Activated CD8-positive, alpha-beta memory T cell treated with anti-CD3 and anti-CD28 coated beads, Interleukin-2, amount 50 U/mL, for 4 hours (primary cell): ENCODE measurements around the gene UFD1.

Experiments used
- DNase-seq: peaks from one replicate; pipeline ENCODE4 v3.0.0-alpha.2; 2020

Gene UFD1

GRCh38 chr22:19494676-19495173 is 15.7 kb upstream of the UFD1 start:
- no peak for DNase-seq

DNA sequence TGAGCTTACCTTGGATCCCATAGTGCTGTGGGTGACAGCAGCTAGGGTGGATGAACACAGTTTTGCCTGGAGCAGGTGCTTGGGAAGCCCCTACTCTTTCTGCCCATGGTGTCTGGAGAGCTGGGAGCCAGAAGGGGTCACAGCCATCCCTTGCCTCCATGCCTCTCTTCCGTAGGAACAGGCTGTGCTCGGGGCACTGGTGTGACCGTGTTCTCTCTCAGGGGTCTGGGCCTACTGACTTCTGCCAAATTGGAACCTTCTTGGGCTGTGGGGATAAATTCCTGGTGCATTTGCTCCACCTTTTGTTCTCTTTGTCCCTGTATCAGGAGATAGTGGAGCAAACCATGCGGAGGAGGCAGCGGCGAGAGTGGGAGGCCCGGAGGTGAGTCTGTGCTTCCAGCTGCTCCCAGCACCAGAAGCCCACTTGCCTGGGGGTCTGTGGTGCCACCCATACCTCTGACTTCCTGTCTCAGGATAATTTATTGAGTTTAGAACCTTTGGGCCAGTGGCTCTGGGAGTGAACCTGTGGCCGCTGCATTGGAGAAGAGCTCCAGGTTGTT is 15.1 kb upstream of the UFD1 start:
- no peak for DNase-seq

DNA sequence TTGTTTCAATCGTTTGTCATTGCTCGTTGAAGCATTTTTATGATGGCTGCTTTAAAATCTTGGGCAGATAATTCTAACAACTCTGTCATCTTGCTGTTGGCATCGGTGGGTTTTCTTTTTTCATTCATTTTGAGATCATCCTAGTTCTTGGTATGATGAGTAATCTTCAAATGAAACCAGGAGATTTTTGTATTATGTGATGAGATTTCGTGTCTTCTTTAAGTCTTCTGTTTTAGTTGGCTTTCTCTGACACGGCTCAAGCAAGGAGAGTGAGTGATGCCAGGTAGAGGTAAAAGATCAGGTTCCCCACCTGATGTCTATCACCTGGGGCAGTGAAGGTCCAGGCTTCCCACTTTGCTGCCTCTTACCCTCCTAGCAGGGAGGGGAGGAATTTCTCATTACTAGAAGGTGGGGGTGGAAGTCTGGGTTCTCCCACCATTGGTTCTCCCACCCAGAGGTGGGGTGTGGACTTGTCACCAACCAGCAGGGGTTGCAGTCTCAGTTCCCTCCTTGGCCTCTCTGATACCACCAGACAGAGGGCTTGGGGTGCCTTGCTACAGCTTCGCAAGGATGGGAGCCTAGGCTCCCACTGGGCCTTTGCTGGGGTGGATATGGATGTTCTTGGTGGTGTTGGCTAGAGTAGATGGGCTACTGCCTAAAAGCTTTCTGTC is 13.6 kb upstream of the UFD1 start:
- DNase-seq = no peak

DNA sequence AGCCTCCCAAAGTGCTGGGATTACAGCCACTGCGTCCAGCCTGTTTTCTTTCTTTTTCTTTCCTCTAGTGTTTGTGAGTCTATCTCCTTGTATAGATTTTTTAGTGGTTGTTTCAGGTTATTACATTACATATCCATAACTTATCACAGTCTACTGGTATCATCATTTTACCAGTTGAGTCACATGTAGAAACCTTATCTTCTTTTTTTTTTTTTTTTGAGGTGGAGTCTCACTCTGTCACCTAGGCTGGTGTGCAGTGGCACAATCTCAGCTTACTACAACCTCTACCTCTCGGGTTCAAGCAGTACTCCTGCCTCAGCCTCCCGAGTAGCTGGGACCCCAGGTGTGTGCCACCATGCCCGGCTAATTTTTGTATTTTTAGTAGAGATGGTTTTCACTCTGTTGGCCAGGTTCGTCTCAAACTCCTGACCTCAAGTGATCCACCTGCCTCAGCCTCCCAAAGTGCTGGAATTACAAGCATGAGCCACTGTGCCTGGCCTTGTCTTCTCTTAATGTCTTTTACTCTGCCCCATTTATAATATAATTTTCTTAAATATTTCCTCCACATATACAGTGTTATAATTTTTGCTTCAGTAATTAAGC is 11.7 kb upstream of the UFD1 start:
- no peak for DNase-seq

GRCh38 chr22:19488884-19489843 is 10.2 kb upstream of the UFD1 start:
- no peak for DNase-seq

- DNase-seq = no peak
Observed at GRCh38 chr22:19488285-19488684, 9.3 kb upstream of the UFD1 start.

DNA sequence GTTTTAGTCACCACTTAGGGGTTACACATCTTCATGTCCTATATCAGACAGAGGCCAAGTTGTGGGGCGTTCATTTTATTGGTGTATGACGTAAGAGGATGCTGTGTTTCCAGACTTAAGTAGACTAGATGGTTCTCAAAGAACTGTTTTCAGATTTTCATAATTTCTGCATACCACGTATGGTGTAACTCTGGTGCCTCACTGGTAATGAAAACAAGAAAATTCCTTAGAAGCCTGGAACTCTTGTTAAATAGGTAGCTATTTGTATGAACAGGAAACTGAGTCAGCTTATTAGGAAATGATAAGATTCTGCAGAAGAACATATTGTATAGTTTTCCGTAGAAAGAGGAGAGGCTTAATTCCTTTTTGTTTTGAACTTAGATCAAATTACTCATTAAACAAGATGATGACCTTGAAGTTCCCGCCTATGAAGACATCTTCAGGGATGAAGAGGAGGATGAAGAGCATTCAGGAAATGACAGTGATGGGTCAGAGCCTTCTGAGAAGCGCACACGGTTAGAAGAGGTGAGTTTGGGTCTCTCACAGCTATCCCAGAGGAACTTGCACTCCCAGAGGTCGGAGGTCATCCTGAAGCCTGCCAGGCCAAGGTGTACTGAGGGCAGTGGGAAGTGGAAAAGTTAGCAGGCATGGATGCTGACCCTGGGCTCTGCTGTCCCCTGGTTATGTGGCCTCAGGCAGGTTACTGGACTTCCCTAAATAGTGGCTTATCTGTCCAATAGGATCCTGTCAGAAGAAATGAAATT is 4.7 kb upstream of the UFD1 start:
- DNase-seq = no peak

DNA sequence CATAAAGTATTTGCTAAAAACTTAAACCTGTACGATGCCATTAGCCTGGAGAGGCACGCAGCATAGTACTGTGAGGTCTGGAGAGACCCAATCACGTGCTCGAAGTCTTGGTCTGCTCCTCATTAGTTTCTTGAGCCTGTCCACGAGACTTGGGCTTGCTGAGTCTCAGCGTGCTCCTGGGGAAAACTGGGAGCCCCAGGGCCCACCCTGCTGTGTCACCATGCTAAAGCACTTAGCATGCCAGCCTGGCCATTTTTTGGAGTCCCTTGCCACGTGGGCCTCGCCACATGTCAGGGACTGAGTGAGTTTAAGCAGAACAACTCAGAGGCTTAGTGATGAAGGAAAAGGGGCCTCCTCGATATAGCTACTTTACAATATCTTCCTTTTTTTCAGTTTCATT is 3.3 kb upstream of the UFD1 start:
- no peak for DNase-seq

- no peak for DNase-seq
Observed at GRCh38 chr22:19480789-19481188, 1.8 kb upstream of the UFD1 start.

GRCh38 chr22:19480173-19480568 is 1.2 kb upstream of the UFD1 start:
- no peak for DNase-seq

DNA sequence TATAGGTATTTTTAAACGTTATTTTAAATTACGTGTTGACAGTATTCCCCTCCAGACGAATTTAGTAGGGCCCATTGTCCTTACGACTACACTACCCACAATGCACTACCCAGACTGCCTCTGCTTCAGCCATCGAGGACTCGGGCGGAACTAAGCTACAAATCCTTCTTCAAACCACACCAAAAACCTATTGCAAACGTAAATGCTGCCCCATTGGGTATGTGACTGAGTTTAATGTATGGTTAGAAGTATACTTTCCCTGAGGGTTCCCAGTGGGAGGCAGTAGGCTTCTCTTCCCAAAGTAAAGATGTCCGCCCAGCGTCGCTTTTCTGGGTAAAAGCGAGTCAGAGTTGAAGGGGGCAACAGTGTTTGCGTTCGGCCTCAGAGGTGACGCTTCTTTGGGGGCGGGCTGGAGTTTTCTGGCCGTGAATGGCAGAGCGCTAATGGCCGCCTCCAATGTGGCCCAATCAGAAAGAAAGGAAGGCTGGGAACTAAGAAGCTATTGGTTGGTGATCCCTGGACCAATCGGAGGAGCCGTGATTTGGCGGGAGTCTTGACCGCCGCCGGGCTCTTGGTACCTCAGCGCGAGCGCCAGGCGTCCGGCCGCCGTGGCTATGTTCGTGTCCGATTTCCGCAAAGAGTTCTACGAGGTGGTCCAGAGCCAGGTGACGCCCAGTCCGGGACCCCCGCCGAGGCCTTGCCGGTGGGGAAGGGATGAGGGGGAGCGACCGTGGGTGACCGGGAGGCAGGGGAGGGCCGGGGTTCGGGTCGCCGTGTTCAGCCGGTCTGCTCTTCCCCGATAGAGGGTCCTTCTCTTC is 571 bp upstream of the UFD1 start, which contains the start of gene CDC45:
TSS of gene CDC45 (plus strand) at position 566 of the 818 bp plus-strand sequence. CDS start at position 615, 49 bp downstream.
- DNase-seq = peak; percentile 92

- DNase-seq = no peak
Observed at GRCh38 chr22:19478045-19478900, 720 bp downstream of the UFD1 start.

GRCh38 chr22:19477321-19478044 is 1.5 kb downstream of the UFD1 start:
- no peak for DNase-seq

DNA sequence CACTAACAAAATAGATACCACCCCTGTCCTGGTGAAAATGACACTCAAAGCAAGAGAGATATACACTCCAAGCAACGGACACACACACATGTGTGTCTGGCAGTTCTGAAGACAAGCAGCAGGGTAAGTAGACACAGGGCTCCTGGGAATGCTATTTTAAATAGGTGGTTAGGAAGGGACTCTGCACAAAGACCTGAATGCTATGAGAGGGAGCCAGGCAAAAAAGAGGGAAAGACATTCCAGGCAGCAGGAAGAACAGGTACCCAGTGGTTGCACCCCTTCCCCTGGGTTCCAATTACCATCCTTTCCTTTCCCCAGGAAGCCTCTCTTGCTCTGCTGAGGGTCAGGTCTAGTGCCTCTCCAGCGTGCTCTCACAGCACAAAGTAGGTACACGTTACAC is 3.0 kb downstream of the UFD1 start:
- no peak for DNase-seq

GRCh38 chr22:19473578-19473977 is 5.4 kb downstream of the UFD1 start:
- DNase-seq = no peak

GRCh38 chr22:19472233-19472632 is 6.8 kb downstream of the UFD1 start:
- no peak for DNase-seq

GRCh38 chr22:19471572-19471971 is 7.4 kb downstream of the UFD1 start:
- no peak for DNase-seq

- no peak for DNase-seq
Observed at GRCh38 chr22:19470010-19470409, 9.0 kb downstream of the UFD1 start.

- no peak for DNase-seq
Observed at GRCh38 chr22:19469421-19469820, 9.6 kb downstream of the UFD1 start.

- no peak for DNase-seq
Observed at GRCh38 chr22:19467912-19468311, 11.1 kb downstream of the UFD1 start.
